GM21737 (cell line): Measurements from ENCODE around the gene ARID1B.

Source experiments
- ATAC-seq: cut with Tn5 transposase; IDR thresholded peaks from one replicate; pipeline ENCODE4 v1.9.1; 2021; ENCODE audit warnings: mild to moderate bottlenecking, moderate library complexity; ENCODE audit not compliant: unreplicated experiment

Gene ARID1B

DNA sequence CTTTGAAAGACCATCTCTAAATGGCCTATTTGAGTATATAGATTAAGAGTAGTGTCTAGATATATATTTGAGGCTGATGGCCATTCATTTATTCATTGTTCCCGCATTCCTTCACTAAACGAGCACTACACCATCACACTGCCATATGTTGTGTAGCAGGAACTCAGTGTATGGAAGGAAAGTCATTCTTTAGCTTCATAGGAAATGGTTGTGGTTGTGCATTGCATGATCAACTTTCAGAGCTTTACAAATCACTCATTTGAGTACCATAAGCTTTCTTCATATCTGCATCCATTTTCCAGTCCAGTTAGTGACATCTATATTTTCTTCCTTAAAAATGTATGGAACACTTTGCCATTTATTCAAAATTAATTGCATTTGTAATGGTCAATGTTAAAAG, 97.9 kb downstream of the ARID1B start:
- ATAC-seq = no peak

DNA sequence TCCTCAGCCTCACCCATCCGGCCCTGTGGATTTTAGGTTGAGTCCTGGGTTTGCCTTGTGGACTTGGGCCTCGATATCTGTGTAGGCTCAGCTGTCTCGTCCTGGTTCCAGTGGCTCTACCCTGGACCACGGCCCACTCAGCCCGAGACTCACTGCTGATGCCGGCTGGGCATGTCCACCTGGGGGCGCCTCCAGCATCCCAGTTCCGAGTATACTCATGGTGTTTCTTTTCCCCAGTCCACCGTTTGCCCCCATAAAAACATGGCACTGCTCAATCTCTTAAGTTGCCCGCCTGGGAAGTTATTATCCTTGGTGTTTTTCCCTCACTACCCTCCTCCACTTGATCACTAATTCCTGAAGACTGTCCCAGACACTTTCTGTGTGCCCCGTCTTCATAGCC, 99.1 kb downstream of the ARID1B start:
- ATAC-seq = no peak

DNA sequence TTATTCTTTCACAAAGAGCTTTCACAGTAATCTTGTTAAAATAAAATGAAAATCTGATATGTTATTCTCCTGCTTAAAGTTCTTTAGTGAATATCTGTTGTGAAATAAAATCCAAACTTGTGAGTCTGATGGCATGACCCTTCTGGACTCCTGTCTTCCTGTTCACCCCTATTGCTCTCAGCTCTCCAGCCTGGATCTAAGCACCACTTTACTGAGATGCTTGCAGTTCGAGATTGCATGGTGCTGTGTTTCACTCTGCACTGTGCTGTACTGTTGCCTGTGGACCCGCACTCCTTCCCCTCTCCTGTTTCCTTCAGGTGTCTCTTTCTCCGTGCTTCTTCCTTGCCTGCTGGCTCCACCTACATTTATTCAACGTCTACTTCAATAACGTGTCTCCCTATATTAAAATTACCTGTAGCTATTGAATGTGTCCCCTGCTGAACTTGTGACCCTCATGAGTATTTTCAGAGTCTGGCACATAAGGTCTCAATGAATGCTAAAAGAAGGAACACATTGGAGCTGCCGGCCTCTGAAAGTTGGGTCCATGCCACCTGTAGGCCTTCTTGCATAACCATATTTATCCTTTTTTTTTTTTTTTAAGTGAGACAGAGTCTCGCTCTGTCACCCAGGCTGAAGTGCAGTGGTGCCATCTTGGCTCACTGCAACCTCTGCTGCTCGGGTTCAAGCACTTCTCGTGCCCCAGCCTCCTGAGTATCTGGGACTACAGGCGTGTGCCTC, 100.1 kb downstream of the ARID1B start:
- no peak for ATAC-seq

DNA sequence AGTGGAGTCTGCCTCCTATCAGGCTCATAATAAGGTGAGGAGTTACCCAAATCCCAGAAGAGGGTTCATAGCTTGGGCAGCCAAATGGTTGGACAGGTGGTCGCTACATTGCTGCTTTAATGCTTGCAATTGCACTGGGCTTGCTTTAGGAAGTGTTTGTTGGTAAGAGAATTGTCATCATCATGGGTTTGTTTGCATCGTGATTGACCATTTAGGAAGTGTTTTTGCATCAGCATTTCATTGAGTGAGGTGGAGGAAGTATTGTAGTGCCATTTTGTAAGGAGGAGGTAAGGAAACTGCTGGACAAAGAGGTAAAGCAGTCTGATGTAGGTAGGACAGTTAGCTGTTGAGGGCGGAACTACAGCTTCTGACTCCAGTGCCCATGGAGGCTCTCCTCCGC, 101.5 kb downstream of the ARID1B start:
- no peak for ATAC-seq

DNA sequence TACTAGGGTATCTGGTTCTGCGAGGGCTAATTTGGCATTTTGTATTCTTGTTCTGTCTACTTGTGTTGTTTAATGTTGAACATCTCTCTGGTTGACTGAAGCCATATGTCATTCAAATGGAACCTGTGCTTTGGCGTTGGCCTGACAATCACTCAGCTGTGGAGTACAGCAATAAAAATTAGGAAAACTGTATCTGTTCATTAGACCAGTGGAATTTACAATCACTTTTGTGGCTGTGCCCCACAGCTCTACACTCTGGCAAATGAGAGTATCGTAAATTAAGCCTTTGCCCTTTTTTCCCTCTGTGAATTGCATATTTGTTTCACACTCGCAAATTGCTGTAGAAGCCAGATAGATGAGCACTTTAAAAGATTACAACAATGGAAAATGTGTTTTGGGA, 102.0 kb downstream of the ARID1B start:
- no peak for ATAC-seq

DNA sequence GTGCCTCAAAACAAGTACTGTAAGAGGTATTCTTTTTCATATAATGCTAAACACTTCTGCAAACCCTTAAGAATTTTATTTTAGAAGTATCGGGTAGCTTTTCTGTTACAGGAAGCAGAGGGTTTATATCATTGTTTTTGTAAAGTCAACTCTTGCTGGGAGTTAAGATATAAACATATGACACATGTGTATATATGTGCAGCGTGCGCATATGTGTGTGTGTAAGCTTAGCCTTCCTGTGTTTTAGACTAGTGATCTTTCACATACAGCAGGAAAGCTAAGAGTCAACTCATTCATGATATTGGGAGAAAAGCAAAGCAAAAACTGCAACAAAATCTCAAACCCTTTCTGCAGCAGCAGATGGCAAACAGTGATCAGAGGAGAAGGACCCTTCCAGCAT, 102.4 kb downstream of the ARID1B start:
- no peak for ATAC-seq

DNA sequence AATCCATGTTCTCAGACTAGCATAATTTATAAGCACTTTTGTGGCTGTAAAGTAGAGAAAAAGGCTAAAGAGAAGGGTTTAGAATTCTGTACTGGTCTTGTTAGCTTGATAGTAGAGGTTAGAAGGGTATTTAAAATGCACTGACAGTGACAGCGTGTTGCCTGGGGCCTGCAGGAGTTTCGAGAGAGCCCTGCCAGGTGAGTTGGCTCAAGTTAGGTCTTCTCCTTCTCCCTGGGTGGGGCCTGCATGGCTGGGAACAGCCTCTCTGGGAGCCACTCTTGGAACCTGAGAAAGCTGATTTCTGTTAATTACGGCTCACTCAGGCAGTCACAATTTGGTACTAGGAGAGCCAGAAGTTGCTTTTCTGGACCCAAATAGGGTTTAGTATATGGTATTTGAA, 103.7 kb downstream of the ARID1B start:
- no peak for ATAC-seq

DNA sequence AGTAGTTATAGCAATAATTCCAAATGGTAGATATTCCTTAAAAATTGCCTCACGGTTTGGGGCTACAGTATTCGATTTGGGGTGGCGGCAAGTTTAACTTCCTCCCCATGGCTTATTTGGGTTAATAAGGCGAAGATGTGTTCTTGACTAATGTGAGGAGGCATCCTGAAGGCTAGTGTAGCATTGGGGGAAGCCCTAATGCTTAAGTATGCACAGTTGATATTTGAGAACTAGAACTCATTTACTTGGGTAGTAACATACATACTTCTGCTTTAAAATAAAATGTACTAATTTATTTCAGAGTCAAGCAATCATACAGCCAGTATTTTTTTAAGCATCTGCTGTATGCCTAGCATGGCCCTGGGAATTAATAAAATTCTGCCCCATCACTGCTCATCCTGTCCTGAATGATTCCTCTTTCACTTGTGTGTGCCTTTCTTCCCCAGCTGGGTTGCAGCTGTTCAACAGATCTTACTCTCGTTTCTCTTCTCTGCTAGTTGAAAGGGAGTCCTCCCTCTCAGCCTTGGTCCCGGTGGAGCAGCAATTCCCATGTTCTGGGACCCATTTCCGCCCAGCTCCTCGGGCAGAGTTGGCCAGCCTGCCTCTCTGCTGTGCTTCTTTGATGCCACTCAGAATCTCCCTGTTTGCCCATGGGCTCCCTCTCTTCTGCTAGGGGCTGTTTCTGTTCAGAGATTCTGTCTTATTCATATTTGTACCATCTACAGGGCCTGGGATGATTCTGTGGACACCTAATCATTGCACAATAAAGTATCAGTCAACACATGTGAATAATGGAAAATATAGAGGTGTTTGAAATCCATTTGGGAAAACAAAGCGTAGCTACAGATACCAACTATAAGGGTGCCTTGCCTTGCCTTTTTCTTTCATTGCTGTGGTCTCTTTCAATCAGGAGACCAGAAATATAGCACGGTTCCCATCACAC, 104.8 kb downstream of the ARID1B start:
- ATAC-seq = no peak

DNA sequence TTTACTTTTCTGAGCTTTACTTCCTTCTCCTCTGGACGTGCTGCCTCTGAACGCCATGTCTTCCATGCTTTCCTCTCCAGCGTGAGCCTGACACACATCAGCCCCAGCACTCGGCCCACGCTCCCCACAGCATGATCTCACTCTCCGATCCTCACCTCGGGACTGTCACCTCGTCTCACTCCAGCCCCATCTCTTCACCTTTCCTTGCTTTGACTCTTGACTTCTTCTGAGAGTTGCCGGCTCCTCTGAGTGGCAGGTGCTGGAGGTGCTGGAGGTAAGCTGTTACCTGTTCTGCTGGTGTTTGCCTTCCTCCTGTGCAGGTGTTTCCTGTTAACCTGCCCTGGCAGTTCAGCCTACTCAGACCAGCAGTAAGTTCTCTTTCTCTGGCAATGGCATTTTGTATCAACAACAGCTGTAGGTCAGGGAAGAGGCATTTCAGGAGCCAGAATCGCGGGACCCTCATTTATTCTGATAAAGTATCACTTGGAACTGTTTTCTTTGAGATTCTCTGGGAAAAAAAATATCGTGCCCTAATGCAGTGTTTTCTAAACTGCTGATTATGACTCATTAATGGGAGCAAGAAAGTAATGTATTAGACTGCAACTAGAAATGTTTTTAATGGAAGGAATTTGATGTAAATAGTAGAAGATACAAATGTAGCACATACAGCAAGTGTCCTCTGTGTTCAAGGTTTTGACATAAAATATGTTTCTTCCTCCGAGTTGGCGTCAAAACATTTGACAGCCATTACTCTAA, 106.5 kb downstream of the ARID1B start:
- ATAC-seq = no peak

DNA sequence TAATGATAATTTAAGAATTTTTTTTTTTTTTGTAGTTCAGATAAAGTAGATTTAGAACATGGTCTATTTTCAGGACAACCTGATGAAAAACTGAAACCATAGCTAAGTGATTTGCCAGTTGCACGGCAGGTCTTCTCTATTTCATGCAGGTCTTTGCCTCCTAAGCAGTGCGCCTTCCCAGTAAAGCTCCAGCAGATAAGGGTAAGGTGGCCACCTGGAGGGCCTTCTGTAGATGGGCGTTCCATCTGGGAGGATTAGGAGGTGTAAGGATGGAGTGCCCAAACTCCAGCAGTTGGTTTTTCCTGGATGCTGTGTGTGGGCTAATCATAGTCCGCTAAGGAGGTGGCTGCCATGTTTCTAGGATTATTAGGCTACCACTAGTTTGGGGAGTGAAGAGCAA, 107.1 kb downstream of the ARID1B start:
- ATAC-seq = no peak

DNA sequence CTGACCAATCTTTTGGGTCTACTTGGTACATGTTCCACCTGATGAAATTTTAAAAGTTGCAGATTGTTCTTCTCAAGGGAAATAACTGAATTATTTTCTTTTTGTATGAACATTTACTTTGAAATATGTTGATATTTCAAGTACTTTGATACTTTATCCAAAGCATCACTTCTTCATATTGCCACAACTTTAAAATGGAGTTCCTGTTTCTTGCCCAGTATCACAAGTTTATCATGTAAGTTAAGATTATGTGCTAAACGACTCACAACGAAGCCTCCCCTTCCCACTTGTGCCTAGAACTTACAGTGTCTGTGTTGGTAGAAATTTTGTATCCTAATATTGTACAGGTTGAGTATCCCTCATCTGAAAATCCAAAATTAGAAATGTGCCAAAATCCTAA, 108.4 kb downstream of the ARID1B start:
- no peak for ATAC-seq

DNA sequence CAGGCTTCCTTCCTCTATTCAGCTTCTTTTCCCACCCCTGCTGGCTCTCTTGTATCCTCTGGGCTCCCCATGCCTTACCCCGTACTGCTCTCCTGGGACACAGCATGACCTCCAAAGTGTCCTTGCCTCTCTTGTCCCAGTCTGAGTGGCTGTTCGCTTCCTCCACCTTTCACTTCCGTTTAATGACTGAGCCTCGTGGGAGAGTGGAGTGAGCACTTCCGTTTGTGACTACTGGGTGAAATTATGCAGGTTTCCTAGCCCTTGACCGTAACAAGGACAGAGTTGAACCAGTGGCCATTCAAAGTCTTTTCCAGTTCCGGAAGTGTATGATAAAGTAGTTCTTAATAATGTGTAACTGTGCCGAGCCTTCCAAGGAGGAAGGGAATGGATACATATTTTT, 109.2 kb downstream of the ARID1B start:
- ATAC-seq = no peak

DNA sequence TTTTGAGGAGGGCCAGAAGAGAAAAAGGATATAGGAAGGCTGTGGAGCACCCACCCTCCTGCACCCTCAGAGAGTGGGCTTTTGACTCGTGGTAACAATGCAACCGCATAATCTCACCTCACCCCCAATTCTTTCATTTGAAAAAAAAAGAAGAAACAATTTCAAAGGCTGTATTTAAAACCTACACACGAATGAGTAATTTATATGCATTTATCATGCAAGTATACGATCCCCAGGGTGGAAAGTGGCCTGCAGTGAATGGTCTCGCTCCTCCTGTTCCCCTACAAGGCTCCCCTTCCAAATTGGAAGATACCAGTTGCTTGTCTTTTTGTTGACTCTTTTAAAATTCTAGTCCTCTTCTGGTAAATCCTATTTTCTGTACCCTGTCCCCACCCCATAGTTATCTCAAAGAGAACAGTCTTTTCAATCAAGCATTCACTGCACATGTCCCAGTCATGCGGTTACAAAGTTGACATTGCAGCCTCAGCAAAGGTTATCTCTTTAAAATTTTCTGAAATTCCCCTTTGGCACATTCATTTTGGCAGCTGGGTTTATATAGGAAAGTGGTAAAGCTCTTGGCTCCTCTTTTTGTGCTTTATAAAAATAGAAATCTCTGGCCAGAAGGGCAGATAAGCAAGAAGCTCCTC, 110.6 kb downstream of the ARID1B start:
- no peak for ATAC-seq

DNA sequence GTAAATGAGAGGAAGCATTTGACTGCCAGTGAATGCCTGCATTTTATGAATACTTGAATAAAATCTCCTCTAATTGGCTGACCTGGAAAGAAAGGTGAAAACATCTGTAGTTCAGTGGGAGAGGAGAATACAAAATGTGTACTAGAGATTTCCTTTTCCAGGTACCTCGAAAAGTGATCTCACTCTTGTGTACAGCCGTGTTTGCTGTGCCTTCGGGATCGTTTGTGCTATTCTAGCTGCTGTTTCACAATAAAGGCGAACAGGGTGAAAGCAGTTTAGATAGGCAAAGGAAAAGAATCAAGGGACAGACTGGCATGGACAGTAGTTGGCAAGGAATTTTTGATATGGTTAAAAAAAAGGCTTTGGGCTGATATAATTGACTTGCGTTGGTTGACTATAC, 112.3 kb downstream of the ARID1B start:
- ATAC-seq = no peak

DNA sequence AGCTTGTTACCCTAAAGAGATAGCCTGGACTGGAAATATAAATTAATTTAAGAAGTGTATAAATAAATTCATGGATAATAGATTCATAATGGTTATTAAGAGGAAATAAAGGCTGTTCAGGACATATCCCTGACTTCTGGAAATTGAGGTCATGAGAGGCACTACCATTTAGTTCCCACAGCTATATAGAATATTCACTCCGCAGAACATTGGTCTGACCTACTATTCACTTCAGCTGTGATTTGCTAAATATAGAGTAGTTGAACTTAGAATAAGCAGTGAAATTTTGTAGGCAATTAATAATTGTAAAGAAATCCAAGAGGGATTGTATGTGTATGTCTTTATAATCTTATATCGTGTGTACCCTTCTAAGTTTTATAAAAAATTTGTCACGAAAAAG, 112.8 kb downstream of the ARID1B start:
- ATAC-seq = no peak

DNA sequence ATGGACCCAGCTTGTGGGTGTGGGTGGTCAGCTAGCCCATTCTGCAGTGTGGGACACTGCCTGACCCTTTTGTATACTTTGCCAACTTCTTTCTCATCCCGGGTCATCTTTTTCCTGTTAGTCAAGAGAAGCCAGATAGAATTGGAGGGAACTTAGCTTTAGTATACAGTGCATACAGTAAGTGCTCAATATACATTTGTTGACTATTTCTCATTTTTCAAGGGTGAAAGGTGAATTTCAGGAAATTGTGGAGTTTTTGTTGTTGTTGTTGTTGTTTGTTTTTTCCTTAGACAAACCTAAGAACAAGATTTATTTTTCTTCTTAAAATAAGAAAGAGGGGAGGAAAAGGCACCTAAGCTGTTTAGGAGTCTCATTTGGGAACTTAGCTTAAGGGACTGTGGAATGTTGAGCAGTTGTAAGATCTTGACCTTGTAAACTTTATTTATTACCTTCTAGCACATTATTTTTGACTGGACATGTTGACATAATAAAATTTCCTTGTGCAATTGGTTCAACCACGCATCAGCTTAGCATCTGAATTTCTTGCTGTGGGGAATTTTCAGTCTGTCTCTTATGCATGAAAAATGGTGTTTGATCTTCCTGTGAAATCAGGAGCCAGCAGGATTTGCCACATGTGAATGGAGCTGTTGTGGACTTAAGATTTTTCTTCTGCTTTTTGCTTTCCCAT, 113.6 kb downstream of the ARID1B start:
- ATAC-seq = no peak

DNA sequence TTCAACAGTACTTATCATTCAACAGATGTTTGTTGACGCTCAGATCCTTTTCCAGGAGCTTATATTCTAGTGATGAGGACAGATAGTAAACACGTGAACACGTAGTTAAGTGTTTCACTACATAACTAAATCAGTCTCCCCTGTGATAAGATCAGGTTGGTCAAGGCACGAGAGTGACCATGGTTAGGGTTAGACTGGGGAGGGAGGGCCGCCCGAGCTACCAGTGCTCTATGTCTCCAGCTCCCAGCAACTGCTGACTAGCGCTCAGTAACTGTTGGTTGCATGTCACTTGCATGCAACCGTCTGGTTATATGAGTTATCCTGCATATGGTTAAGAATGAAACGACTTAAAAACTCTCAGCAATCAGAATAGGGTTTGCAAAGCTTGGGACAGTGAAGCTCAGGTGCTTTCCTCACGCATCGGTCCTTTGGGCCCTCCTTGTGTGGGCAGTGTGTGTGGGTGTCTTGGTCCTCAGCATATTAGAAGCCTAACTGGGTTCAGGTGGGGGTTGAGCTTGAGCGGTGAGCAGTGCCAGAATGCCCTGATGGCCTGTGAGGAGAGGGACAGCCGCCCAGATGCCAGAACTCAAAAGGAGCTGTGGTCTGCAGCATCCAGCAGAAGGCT, 120.8 kb downstream of the ARID1B start:
- ATAC-seq = no peak

DNA sequence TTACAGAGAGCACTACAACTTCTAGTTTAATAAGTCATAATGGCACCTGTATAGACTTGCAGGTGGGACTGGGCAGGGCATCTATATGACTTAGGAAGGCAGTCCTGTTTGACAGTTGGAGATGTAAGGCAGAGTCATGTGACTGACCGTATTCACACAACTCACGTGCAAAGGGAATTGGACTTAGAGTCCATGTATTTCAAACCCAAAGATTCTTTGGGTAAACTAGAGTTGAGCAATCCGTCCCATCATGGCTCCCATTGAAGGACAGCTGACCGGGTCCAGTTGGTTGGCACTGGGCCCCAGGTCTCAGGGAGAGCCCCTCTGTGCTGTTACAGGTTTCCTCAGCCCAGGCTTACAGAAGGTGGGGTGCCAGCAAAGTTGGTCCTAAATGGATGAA, 121.9 kb downstream of the ARID1B start:
- no peak for ATAC-seq

DNA sequence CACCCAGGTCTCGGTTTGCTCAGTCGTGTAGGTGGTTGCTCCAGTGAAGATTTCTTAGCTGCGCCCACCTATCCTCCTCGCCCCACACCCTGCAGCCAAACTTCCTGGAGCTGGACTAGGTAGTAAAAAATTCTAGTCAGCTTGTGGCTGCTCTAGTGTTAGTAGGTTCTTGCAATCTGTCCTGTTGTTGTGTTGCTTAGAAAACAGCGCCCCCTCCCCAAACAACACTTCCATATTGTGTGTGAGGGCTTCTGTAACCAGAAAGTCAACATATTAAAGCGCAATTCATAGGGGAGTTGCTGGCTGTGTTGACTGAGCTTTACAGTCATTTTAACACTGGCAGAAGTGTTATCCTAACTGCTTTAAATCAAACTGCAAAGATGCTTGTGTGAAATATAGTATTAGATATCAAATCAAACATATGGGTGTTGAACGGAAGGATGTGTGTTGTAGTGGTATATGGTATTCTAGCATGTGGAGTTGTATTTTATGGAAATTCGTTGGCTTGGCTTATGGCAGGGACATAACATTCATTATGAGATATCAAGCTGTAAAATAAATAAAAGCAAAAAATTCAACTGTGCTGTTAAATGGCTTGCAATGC, 122.5 kb downstream of the ARID1B start:
- no peak for ATAC-seq

DNA sequence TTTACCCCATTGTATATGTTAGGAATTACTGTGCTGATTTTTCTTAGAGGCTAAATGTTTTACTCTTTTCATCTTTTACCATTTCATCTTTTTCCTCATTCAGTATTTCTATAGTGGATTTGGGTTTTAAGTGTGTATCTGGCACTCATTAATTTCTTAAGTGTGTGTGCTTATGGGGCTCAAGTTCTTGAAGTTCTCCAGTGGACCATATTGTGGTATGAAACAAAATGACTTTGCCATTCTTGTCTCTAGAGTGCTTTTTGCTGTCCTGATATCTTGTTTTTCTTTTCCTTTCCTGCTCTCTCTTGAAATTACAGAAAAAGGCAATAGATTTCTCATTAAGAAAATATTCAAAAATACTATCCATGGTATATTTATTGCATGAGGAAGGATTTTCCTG, 123.1 kb downstream of the ARID1B start:
- ATAC-seq = no peak
